Panc1 (cell line): ENCODE results near the gene SEMA5B. TPM values are rescaled to one million over a fixed set of nuclear protein-coding genes. Genes with fewer than 3 reads are reported as not detected.

Experiments used
- ATAC-seq: fragments of 200-7000 bp; cut with Tn5 transposase; 2 replicates; pipeline ENCODE4 v1.9.1; 2020; ENCODE audit warnings: mild to moderate bottlenecking, moderate library complexity
- BruUV-seq: library from RNA; stranded (reverse); fragments of 400-500 nt; replicated peaks from 2 replicates; lab custom pipeline; 2021; lab: Mats Ljungman, UMichigan
- CTCF ChIA-PET: fragments of 300-600 bp; sonication (Branson Sonifier 250); formaldehyde crosslinking; loops from one replicate; lab custom pipeline; 2022; ENCODE audit warnings: antibody characterized with exemption; lab: Charles Lee
- POLR2A ChIA-PET: fragments of 300-600 bp; sonication (Branson Sonifier 250); formaldehyde crosslinking; loops from one replicate; lab custom pipeline; 2022; ENCODE audit warnings: antibody characterized with exemption; lab: Charles Lee
- DNase-seq: peaks from one replicate; pipeline ENCODE4 v3.0.0-alpha.2; 2010; ENCODE audit warnings: low read depth, low spot score
- H3K27ac ChIP-seq: 2 replicates; pipeline ENCODE4 v1.5.1; 2011; ENCODE audit warnings: mild to moderate bottlenecking, low read length, inconsistent platforms
- H3K27me3 ChIP-seq: fragments of 200-500 bp; sonication (Bioruptor generic); 2 replicates; pipeline ENCODE4 v1.6.0; 2014; ENCODE audit warnings: low read length, inconsistent platforms; ENCODE audit not compliant: control insufficient read depth, insufficient read depth
- H3K36me3 ChIP-seq: fragments of 200-500 bp; sonication (Bioruptor generic); 2 replicates; pipeline ENCODE4 v1.5.1; 2014; ENCODE audit warnings: inconsistent platforms, mild to moderate bottlenecking, low read length, moderate library complexity; ENCODE audit not compliant: control insufficient read depth, insufficient read depth
- H3K4me1 ChIP-seq: 2 replicates; pipeline ENCODE4 v1.5.1; 2011; ENCODE audit warnings: inconsistent platforms, mild to moderate bottlenecking, low read length, moderate library complexity; ENCODE audit not compliant: control insufficient read depth, insufficient read depth
- H3K4me3 ChIP-seq, 2 experiments: 2 replicates each; pipeline ENCODE4 v1.5.1; 2011 to 2012; ENCODE audit warnings: low read depth in 2 of 2, low read length in 2 of 2, mild to moderate bottlenecking in 2 of 2, inconsistent platforms in 1 of 2, moderate library complexity in 1 of 2
- H3K9me3 ChIP-seq: fragments of 200-500 bp; sonication (Bioruptor generic); 2 replicates; pipeline ENCODE4 v1.5.1; 2014; ENCODE audit warnings: low read depth, mild to moderate bottlenecking, inconsistent platforms, low read length, moderate library complexity; ENCODE audit not compliant: control insufficient read depth, insufficient read depth
- CTCF ChIP-seq: fragments of 450-650 bp; IDR thresholded peaks from 2 replicates; pipeline ENCODE4 v1.5.1; 2017; ENCODE audit warnings: mild to moderate bottlenecking
- POLR2AphosphoS5 ChIP-seq: IDR thresholded peaks from 2 replicates; pipeline ENCODE4 v1.6.1; 2012; ENCODE audit warnings: mild to moderate bottlenecking, low read depth, low read length, moderate library complexity
- REST ChIP-seq, 2 experiments: IDR thresholded peaks; 2 replicates each; pipeline ENCODE4 v1.6.1; 2011 to 2012; ENCODE audit warnings: low read depth in 2 of 2, control low read depth in 1 of 2, low read length in 1 of 2, mild to moderate bottlenecking in 1 of 2, moderate library complexity in 1 of 2; ENCODE audit not compliant: insufficient read depth in 1 of 2
- SIN3A ChIP-seq: IDR thresholded peaks from 2 replicates; pipeline ENCODE4 v1.6.1; 2012; ENCODE audit warnings: low read depth, mild to moderate bottlenecking, low read length, moderate library complexity, borderline replicate concordance; ENCODE audit not compliant: insufficient read depth
- TCF7L2 ChIP-seq: IDR thresholded peaks from 2 replicates; pipeline ENCODE4 v1.6.1; 2011; ENCODE audit warnings: mild to moderate bottlenecking, low read depth, low read length, inconsistent platforms
- in situ Hi-C: cut with HindIII; loops from 2 replicates; pipeline ENCODE4 v1.10.0; 2016; ENCODE audit warnings: low sequenced_read_pairs, low pct_unique_long_range_greater_than_20kb
- intact Hi-C: fragments of 100-400 bp; cut with micrococcal nuclease; formaldehyde crosslinking; loops from one replicate; pipeline ENCODE4 v1.10.0; 2022; ENCODE audit not compliant: unreplicated experiment
- total RNA-seq: library from RNA; stranded (reverse); gene quantifications from one replicate; pipeline ENCODE4 v1.2.1, GENCODE V29; 2021; ENCODE audit not compliant: unreplicated experiment

Gene SEMA5B
- total RNA-seq, 1 experiment from 2014 or later: 1.2 TPM

- in situ Hi-C loops (no loop called here), intact Hi-C loops (no loop called here)
- ATAC-seq (no peak), DNase-seq (no peak)
- Histone ChIP-seq H3K4me1 (no peaks in the 10 kb centered on the region), H3K36me3 (no peaks in the 10 kb centered on the region), H3K9me3 (no peaks in the 10 kb centered on the region), H3K4me3 (no peak overlapping the region), H3K27me3 (peaks cover 17% of the 10 kb centered on the region; the same call in 1 of the 2 replicates), H3K27ac (no peak overlapping the region)
- ChIA-PET CTCF (no interaction called here), POLR2A (no interaction called here)
- no TSS peak for BruUV-seq
- TF ChIP-seq CTCF (no peak), POLR2AphosphoS5 (no peak), SIN3A (no peak), TCF7L2 (no peak), REST (IDR thresholded peaks at IDR 0.05; ENCODE audit: insufficient read depth in 1 of 2, low read depth in 2 of 2, low read length in 1 of 2) (no peak)
Measured at GRCh38 chr3:123037015-123037375, 9.4 kb upstream of the SEMA5B start.

GRCh38 chr3:123036352-123037014 lies 8.9 kb upstream of the SEMA5B start:
- peaks cover 17% of the 10 kb centered on the region; the same call in 1 of the 2 replicates for H3K27me3 ChIP-seq
- no peak for ATAC-seq
- no peaks in the 10 kb centered on the region for H3K9me3 ChIP-seq
- DNase-seq: no peak
- CTCF ChIA-PET: interaction anchor here (0.7 kb wide), 1 partner anchor 226 kb away, joined by 6 read pairs; no protein-coding TSS in a partner anchor
- no peaks in the 10 kb centered on the region for H3K36me3 ChIP-seq
- POLR2A ChIA-PET: interaction anchor here (0.7 kb wide), 1 partner anchor 248 kb away, joined by 12 read pairs; no protein-coding TSS in a partner anchor
- H3K27ac ChIP-seq: no peak overlapping the region
- intact Hi-C loops: no loop called here
- no TSS peak for BruUV-seq
- in situ Hi-C loops: no loop called here
- H3K4me3 ChIP-seq: no peak overlapping the region
- no peaks in the 10 kb centered on the region for H3K4me1 ChIP-seq
- TF ChIP-seq CTCF: peak; percentile 28
- TF ChIP-seq SIN3A: no peak
